Skeletal muscle tissue (tissue), 4 donors: ENCODE data around the gene SLC14A1. TPM values are rescaled to one million over a fixed set of nuclear protein-coding genes. Genes with fewer than 3 reads are reported as not detected.

ENCODE experiments used
- H3K27ac ChIP-seq: one replicate; pipeline ENCODE4 v1.7.0; 2013; ENCODE audit warnings: mild to moderate bottlenecking, low read depth, low read length, inconsistent platforms
- H3K27me3 ChIP-seq, 3 donors: one replicate each; pipeline ENCODE4 v1.7.0; 2013; ENCODE audit warnings: low read length in 3 of 3; ENCODE audit not compliant: control insufficient read depth in 3 of 3, insufficient read depth in 3 of 3
- H3K36me3 ChIP-seq, 3 donors: one replicate each; pipeline ENCODE4 v1.7.0; 2013; ENCODE audit warnings: low read length in 3 of 3; ENCODE audit not compliant: control insufficient read depth in 3 of 3, insufficient read depth in 3 of 3
- H3K4me1 ChIP-seq, 3 donors: one replicate each; pipeline ENCODE4 v1.7.0; 2013; ENCODE audit warnings: low read length in 3 of 3, mild to moderate bottlenecking in 3 of 3; ENCODE audit not compliant: control insufficient read depth in 3 of 3, insufficient read depth in 3 of 3
- H3K4me3 ChIP-seq, 3 donors: one replicate each; pipeline ENCODE4 v1.7.0; 2013; ENCODE audit warnings: low read length in 3 of 3
- H3K9ac ChIP-seq, 3 donors: one replicate each; pipeline ENCODE4 v1.7.0; 2013; ENCODE audit warnings: low read length in 3 of 3, mild to moderate bottlenecking in 3 of 3, moderate library complexity in 2 of 3, low read depth in 1 of 3
- H3K9me3 ChIP-seq, 3 donors: one replicate each; pipeline ENCODE4 v1.7.0; 2013; ENCODE audit warnings: low read length in 3 of 3; ENCODE audit not compliant: control insufficient read depth in 3 of 3
- total RNA-seq: library from RNA; depleted of rRNA; stranded (reverse); fragments of >200 nt; gene quantifications from one replicate; pipeline ENCODE4 v1.2.3, GENCODE V29; 2014
- donor health status: Osteomylitis.

The SLC14A1 gene
- total RNA-seq, 1 donor from 2014 or later: 14.6 TPM

- Histone ChIP-seq H3K36me3 (no peaks in the 10 kb centered on the region), H3K27me3 (peaks cover 0 to 4% (median 3%) of the 10 kb centered on the region in 3 donors), H3K4me1 (peaks cover 3 to 7% (median 5%) of the 10 kb centered on the region in 3 donors), H3K4me3 (no peak overlapping the region), H3K27ac (no peak overlapping the region), H3K9ac (no peak overlapping the region), H3K9me3 (no peaks in the 10 kb centered on the region)
These were observed 47.9 kb downstream of the SLC14A1 start for GRCh38 chr18:45771587-45772480.

- Histone ChIP-seq H3K9ac (no peak overlapping the region), H3K4me3 (no peak overlapping the region), H3K27ac (no peak overlapping the region), H3K27me3 (peaks cover 0 to 4% (median 3%) of the 10 kb centered on the region in 3 donors), H3K4me1 (peaks cover 3 to 7% (median 5%) of the 10 kb centered on the region in 3 donors), H3K36me3 (no peaks in the 10 kb centered on the region), H3K9me3 (no peaks in the 10 kb centered on the region)
These were observed 50.1 kb downstream of the SLC14A1 start for GRCh38 chr18:45774065-45774521.

GRCh38 chr18:45775241-45775676, 51.3 kb downstream of the SLC14A1 start:
- H3K4me3 ChIP-seq: peak overlapping the region; percentile 79 to 88 (median 81)

GRCh38 chr18:45775743-45776142, 51.8 kb downstream of the SLC14A1 start:
- Histone ChIP-seq H3K27ac (peak overlapping the region; percentile 54), H3K9me3 (no peaks in the 10 kb centered on the region), H3K4me3 (peak overlapping the region; percentile 79 to 88 (median 81)), H3K27me3 (peaks cover 0 to 4% (median 3%) of the 10 kb centered on the region in 3 donors), H3K36me3 (no peaks in the 10 kb centered on the region), H3K9ac (peak overlapping the region; percentile 65 to 84 (median 71)), H3K4me1 (peaks cover 3 to 7% (median 5%) of the 10 kb centered on the region in 3 donors)

More at GRCh38 chr18:45775241-45775676, 51.3 kb downstream of the SLC14A1 start:
- peak overlapping the region; percentile 65 to 84 (median 71) for H3K9ac ChIP-seq
- H3K27ac ChIP-seq: peak overlapping the region; percentile 54
- H3K36me3 ChIP-seq: no peaks in the 10 kb centered on the region
- H3K9me3 ChIP-seq: no peaks in the 10 kb centered on the region
- peaks cover 0 to 4% (median 3%) of the 10 kb centered on the region in 3 donors for H3K27me3 ChIP-seq
- peaks cover 3 to 7% (median 5%) of the 10 kb centered on the region in 3 donors for H3K4me1 ChIP-seq

GRCh38 chr18:45777393-45777792, 53.4 kb downstream of the SLC14A1 start:
- Histone ChIP-seq H3K4me3 (no peak overlapping the region), H3K27me3 (peaks cover 0 to 6% (median 4%) of the 10 kb centered on the region in 3 donors), H3K27ac (no peak overlapping the region), H3K9me3 (no peaks in the 10 kb centered on the region), H3K36me3 (no peaks in the 10 kb centered on the region), H3K4me1 (peaks cover 3 to 7% (median 5%) of the 10 kb centered on the region in 3 donors), H3K9ac (no peak overlapping the region)

- Histone ChIP-seq H3K27me3 (peaks cover 0 to 4% (median 3%) of the 10 kb centered on the region in 3 donors), H3K27ac (no peak overlapping the region), H3K9ac (no peak overlapping the region), H3K9me3 (no peaks in the 10 kb centered on the region), H3K4me1 (peaks cover 0 to 2% (median 2%) of the 10 kb centered on the region in 3 donors), H3K36me3 (no peaks in the 10 kb centered on the region), H3K4me3 (no peak overlapping the region)
These were observed 56.6 kb downstream of the SLC14A1 start for GRCh38 chr18:45780568-45780967.

- peaks cover 0 to 4% (median 3%) of the 10 kb centered on the region in 3 donors for H3K27me3 ChIP-seq
- no peaks in the 10 kb centered on the region for H3K9me3 ChIP-seq
- H3K4me1 ChIP-seq: no peaks in the 10 kb centered on the region
- no peaks in the 10 kb centered on the region for H3K36me3 ChIP-seq
- H3K4me3 ChIP-seq: no peak overlapping the region
- no peak overlapping the region for H3K9ac ChIP-seq
- no peak overlapping the region for H3K27ac ChIP-seq
These were observed 58.7 kb downstream of the SLC14A1 start for GRCh38 chr18:45782662-45783061.

GRCh38 chr18:45783097-45784075, 59.4 kb downstream of the SLC14A1 start:
- Histone ChIP-seq H3K4me1 (no peaks in the 10 kb centered on the region), H3K4me3 (no peak overlapping the region), H3K9me3 (no peaks in the 10 kb centered on the region), H3K27me3 (peaks cover 0 to 4% (median 3%) of the 10 kb centered on the region in 3 donors), H3K9ac (no peak overlapping the region), H3K27ac (no peak overlapping the region), H3K36me3 (no peaks in the 10 kb centered on the region)

GRCh38 chr18:45785134-45785533, 61.2 kb downstream of the SLC14A1 start:
- no peak overlapping the region for H3K9ac ChIP-seq
- H3K36me3 ChIP-seq: no peaks in the 10 kb centered on the region
- no peaks in the 10 kb centered on the region for H3K4me1 ChIP-seq
- H3K4me3 ChIP-seq: no peak overlapping the region
- H3K27ac ChIP-seq: no peak overlapping the region
- H3K27me3 ChIP-seq: peaks cover 0 to 4% (median 3%) of the 10 kb centered on the region in 3 donors
- H3K9me3 ChIP-seq: no peaks in the 10 kb centered on the region
